PC-9 (cell line): Measurements from ENCODE around the gene CLEC18B.
"Not testable (repeated sequence)": the region's sequence is repeated elsewhere in the genome, so short reads cannot be mapped to it uniquely, and the experiment has no call there.

Experiments used
- EZH2 ChIP-seq: fragments of 200-600 bp; sonication (generic); IDR thresholded peaks from 2 replicates; pipeline ENCODE4 v1.8.0; 2017; ENCODE audit warnings: antibody characterized with exemption, low read depth
- TF ChIP-seq, protein P1 (sequence below): fragments of 200-600 bp; sonication (generic); conservative IDR thresholded peaks from 2 replicates; pipeline ENCODE4 v1.6.1; 2017; ENCODE audit warnings: mixed run types, antibody characterized with exemption, mild to moderate bottlenecking, moderate library complexity

DNA sequence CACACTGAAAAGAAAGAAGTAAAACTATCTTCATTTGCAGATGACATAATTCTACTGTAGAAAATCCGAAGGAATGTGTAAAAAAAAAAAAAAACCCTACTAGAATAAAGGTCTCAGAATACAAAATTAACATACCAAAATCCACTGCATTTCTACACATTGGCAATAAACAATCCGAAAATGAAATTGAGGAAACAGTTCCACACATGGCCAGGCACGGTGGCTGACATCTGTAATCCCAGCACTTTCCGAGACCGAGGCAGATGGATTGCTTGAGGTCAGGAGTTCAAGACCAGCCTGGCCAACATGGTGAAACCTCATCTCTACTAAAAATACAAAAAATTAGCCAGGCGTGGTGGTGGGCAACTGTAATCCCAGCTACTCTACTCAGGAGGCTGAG is 4.5 kb upstream of the CLEC18B start:
- TF ChIP-seq, protein P1, sequence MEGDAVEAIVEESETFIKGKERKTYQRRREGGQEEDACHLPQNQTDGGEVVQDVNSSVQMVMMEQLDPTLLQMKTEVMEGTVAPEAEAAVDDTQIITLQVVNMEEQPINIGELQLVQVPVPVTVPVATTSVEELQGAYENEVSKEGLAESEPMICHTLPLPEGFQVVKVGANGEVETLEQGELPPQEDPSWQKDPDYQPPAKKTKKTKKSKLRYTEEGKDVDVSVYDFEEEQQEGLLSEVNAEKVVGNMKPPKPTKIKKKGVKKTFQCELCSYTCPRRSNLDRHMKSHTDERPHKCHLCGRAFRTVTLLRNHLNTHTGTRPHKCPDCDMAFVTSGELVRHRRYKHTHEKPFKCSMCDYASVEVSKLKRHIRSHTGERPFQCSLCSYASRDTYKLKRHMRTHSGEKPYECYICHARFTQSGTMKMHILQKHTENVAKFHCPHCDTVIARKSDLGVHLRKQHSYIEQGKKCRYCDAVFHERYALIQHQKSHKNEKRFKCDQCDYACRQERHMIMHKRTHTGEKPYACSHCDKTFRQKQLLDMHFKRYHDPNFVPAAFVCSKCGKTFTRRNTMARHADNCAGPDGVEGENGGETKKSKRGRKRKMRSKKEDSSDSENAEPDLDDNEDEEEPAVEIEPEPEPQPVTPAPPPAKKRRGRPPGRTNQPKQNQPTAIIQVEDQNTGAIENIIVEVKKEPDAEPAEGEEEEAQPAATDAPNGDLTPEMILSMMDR, result not testable (repeated sequence)
- not testable (repeated sequence) for TF ChIP-seq EZH2
